ENCODE results near the gene SFTPB. TPM values are rescaled to one million over a fixed set of nuclear protein-coding genes. Genes with fewer than 3 reads are reported as not detected.

Gene SFTPB
- total RNA-seq, 2 donors from 2014 or later: 0.15 TPM; not detected in 1

DNA sequence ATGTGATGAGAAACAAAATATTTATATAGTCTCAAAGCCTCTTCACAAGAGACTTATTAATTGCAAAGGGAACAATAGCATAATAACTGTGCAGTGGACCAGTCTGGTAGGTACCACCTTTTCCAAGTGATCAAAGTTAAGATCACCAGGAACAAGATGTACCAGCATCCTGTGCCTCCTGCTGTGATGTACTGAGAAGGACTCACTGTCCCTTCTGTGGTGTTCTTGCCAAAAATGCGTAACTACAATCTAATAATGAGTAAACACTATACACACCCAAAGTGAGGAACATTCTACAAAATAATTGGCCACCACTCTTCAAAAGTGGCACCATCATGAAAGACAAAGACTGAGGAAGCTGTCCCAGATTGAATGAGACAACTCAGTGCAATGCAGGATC lies 40.6 kb upstream of the SFTPB start:
- TF ChIP-seq, protein P1, sequence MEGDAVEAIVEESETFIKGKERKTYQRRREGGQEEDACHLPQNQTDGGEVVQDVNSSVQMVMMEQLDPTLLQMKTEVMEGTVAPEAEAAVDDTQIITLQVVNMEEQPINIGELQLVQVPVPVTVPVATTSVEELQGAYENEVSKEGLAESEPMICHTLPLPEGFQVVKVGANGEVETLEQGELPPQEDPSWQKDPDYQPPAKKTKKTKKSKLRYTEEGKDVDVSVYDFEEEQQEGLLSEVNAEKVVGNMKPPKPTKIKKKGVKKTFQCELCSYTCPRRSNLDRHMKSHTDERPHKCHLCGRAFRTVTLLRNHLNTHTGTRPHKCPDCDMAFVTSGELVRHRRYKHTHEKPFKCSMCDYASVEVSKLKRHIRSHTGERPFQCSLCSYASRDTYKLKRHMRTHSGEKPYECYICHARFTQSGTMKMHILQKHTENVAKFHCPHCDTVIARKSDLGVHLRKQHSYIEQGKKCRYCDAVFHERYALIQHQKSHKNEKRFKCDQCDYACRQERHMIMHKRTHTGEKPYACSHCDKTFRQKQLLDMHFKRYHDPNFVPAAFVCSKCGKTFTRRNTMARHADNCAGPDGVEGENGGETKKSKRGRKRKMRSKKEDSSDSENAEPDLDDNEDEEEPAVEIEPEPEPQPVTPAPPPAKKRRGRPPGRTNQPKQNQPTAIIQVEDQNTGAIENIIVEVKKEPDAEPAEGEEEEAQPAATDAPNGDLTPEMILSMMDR (IDR thresholded peaks at IDR 0.05): no peak
- peak; percentile 59 for DNase-seq (ENCODE audit: low spot score)
- peak overlapping the region; percentile 80 to 84 for H3K27ac ChIP-seq

DNA sequence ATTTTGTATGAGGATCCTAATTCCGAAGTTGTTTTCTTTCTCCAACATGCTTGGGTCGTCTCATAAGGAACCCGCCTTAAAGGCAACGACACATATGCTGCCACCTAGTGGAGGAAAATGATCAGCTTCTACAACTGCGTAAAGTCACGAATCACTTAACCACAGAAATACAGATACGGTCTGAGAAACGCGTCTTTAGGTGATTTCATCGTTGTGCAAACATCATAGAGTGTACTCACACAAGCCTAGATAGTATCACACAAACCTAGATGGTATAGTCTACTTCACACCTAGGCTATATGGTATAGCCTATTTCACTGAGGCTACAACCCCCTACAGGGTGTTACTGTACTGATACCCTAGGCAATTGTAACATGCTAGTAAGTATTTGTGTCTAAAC lies 39.3 kb upstream of the SFTPB start:
- H3K4me3 ChIP-seq: no peak overlapping the region
- H3K9me3 ChIP-seq: no peaks in the 10 kb centered on the region
- no peaks in the 10 kb centered on the region for H3K36me3 ChIP-seq
- H3K27me3 ChIP-seq: no peaks in the 10 kb centered on the region
- H3K4me1 ChIP-seq: peaks cover 0 to 56% of the 10 kb centered on the region in 2 donors
- H3K27ac ChIP-seq: peak overlapping the region in 1 of 2 donors; percentile 67
- TF ChIP-seq, protein P1 (IDR thresholded peaks at IDR 0.05): peak; percentile 85 to 88
- DNase-seq (ENCODE audit: low spot score): peak; percentile 87

More for the DNA sequence above, 40.6 kb upstream of the SFTPB start:
- no peaks in the 10 kb centered on the region for H3K36me3 ChIP-seq
- no peaks in the 10 kb centered on the region for H3K9me3 ChIP-seq
- no peaks in the 10 kb centered on the region for H3K27me3 ChIP-seq
- no peak overlapping the region for H3K4me3 ChIP-seq
- peaks cover 0 to 69% of the 10 kb centered on the region in 2 donors for H3K4me1 ChIP-seq

DNA sequence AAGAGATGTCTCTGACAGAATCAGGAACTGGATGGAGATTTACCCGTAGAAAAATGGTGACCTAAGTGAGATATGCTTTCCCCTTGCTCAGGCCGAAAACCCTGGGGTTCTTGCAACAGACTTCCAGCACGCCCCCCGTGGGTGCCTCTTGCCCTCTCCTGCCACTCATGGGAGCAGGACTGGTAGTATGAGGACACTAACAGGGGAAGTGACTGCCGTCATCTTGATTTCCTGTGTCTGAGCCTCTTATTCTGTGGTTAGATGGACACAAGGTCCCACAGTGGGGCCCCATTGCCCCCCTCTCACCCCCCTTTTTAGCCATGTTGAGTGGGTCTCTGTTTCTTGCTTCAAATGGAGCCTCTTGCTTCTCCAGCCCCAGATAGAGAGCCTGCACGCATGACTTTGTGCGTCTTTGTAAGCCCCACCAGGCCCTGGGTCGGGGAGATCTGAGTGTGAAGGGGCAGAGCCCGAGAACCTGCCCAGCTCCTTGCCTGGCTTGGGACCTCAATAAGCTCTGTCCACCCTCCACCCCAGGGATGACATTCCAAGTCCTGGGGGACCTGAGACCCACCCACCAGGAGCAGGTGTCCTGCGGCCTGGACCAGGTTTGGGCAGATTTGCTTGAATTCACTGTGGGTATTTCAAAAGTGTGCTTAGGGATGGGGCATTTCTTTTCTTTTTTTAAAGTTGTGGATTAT lies 38.7 kb upstream of the SFTPB start:
- peak overlapping the region; percentile 66 to 67 for H3K27ac ChIP-seq
- no peaks in the 10 kb centered on the region for H3K27me3 ChIP-seq
- no peaks in the 10 kb centered on the region for H3K36me3 ChIP-seq
- H3K9me3 ChIP-seq: no peaks in the 10 kb centered on the region
- peak; percentile 75 for DNase-seq (ENCODE audit: low spot score)
- H3K4me3 ChIP-seq: no peak overlapping the region
- TF ChIP-seq, protein P1 (IDR thresholded peaks at IDR 0.05): no peak
- H3K4me1 ChIP-seq: peaks cover 0 to 53% of the 10 kb centered on the region in 2 donors

DNA sequence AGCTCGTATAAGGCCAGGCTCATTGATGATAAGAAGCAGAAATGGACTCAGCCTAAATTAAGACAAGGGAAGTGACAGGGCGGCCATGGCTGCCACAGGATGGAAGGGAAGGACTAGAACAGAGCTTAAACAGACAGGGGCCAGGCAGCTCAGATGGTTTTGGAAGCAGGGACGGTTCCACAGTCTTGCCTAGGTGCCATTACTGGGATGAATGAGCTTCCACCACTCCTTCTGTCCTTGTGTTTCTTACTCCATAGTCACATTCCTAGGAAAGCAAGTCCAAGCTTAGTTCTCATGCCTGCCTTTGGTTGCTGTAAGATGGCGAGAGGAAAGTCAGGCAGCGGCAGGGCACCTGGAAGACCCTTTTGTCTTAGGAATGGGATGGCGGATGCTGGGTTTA lies 38.1 kb upstream of the SFTPB start:
- no peak overlapping the region for H3K4me3 ChIP-seq
- peaks cover 0 to 46% of the 10 kb centered on the region in 2 donors for H3K4me1 ChIP-seq
- no peaks in the 10 kb centered on the region for H3K27me3 ChIP-seq
- peak overlapping the region; percentile 66 to 67 for H3K27ac ChIP-seq
- peak; percentile 48 for DNase-seq (ENCODE audit: low spot score)
- H3K36me3 ChIP-seq: no peaks in the 10 kb centered on the region
- TF ChIP-seq, protein P1 (IDR thresholded peaks at IDR 0.05): no peak
- no peaks in the 10 kb centered on the region for H3K9me3 ChIP-seq

DNA sequence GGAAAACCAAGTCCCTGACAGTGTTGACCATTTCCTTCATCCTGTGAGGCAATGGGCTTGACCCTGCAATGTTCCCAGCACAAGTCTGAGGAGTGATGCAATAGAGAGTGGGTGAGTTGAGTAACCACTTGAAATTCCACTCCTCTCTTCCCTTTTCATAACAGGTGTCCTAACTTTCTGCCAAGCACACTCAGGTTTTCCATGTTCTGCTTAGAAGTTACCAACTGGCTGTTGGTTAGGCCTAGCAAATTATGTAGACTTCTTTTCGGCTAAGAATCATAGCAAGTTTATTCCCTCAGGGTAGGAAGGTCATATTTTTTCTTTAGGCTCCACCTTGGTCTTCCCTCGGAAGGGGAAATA lies 37.7 kb upstream of the SFTPB start:
- no peaks in the 10 kb centered on the region for H3K27me3 ChIP-seq
- TF ChIP-seq, protein P1 (IDR thresholded peaks at IDR 0.05): no peak
- no peaks in the 10 kb centered on the region for H3K9me3 ChIP-seq
- H3K36me3 ChIP-seq: no peaks in the 10 kb centered on the region
- H3K4me3 ChIP-seq: no peak overlapping the region
- peak; percentile 81 for DNase-seq (ENCODE audit: low spot score)
- H3K4me1 ChIP-seq: peaks cover 0 to 42% of the 10 kb centered on the region in 2 donors
- H3K27ac ChIP-seq: peak overlapping the region; percentile 66 to 67
